WI38 (cell line): Measurements from ENCODE around the gene OR10W1.

Source experiments
- H3K4me3 ChIP-seq: 2 replicates; pipeline ENCODE4 v1.5.1; 2011; ENCODE audit warnings: low read depth, mild to moderate bottlenecking, control low read depth, low read length
- TF ChIP-seq, protein P1 (sequence below): IDR thresholded peaks from 2 replicates; pipeline ENCODE4 v1.5.1; 2012; ENCODE audit warnings: low read depth, mild to moderate bottlenecking, control low read depth, low read length

OR10W1 gene, protein sequence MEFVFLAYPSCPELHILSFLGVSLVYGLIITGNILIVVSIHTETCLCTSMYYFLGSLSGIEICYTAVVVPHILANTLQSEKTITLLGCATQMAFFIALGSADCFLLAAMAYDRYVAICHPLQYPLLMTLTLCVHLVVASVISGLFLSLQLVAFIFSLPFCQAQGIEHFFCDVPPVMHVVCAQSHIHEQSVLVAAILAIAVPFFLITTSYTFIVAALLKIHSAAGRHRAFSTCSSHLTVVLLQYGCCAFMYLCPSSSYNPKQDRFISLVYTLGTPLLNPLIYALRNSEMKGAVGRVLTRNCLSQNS

DNA sequence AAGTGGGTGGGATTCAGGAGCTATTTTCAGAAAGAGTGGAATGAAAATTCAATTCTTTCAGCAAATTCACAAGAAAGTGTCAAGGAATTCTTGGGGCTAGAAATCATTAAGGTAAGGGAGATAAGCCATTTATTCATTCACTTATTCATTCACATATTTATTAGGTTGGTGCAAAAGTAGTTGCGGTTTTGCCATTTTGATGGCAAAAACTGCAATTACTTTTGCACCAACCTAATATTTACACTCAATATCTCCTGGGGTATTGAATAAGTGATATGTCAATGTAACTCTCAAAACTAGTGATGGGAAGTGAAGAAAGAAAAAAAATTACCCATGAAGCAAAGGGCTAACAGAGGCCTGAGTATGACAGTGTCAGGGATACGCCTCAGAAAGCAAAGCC is at the start of gene OR10W1:
Gene OR10W1, minus strand, starts transcription at position 119 of the 400 bp plus-strand sequence. CDS start 402 bp downstream, outside the sequence.
- TF ChIP-seq, protein P1, sequence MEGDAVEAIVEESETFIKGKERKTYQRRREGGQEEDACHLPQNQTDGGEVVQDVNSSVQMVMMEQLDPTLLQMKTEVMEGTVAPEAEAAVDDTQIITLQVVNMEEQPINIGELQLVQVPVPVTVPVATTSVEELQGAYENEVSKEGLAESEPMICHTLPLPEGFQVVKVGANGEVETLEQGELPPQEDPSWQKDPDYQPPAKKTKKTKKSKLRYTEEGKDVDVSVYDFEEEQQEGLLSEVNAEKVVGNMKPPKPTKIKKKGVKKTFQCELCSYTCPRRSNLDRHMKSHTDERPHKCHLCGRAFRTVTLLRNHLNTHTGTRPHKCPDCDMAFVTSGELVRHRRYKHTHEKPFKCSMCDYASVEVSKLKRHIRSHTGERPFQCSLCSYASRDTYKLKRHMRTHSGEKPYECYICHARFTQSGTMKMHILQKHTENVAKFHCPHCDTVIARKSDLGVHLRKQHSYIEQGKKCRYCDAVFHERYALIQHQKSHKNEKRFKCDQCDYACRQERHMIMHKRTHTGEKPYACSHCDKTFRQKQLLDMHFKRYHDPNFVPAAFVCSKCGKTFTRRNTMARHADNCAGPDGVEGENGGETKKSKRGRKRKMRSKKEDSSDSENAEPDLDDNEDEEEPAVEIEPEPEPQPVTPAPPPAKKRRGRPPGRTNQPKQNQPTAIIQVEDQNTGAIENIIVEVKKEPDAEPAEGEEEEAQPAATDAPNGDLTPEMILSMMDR = no peak
- no peak within 1 kb of the TSS for H3K4me3 ChIP-seq

DNA sequence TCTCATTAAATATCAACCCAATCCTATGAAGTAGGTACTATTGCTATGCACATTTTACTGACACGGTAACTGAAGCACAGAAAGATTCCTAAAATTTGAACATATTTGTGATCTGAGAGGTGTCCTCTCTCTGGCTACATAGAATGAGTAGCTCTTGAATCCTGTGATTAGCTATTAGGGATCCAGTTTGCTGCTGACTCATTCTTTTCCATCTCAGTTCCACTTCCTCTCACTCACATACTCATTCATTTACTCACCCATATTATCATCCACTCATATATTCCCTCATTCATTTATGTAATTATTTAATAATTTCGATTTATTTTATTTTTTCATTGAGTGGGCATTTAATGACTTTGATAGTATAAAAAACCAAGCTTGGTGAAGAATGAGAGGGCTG is 48.1 kb upstream of the OR10W1 start:
- TF ChIP-seq, protein P1 = no peak
- H3K4me3 ChIP-seq = no peak overlapping the region

DNA sequence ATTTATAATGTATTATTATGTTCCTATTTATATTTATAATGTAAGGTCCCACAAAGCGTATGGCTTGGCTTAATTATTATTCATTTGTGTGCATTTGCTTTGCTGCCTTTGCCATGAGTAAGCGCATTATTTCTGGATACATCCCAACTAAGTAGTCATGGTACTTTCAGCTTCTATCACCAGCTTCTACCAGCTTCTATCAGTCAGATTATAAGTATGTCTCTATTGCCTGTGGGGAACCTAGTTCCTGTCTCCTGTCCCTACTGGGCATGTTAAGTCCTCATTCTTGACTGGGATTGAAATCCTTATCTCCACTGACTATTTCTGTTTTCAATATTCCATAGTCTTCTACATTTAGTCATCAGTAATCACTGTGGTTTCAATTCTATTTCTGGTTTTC is 33.5 kb upstream of the OR10W1 start:
- no peak overlapping the region for H3K4me3 ChIP-seq
- TF ChIP-seq, protein P1 = no peak

DNA sequence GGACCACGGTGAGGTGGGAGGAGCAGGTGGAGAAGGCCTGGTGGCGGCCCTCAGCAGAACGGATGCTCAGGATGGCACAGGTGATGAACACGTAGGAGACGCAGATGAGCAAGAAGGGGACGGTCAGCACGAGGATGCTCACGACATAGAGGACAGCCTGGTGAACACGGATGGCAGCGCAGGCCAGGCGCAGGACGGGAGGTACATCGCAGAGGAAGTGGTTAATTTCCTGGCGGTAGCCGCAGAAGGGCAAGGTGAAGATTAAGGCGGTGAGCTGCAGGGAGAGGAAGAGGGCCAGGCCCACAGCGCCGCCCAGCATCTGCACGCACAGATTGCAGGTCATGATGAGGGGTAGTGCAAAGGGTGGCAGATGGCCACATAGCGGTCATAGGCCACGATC is 24.0 kb upstream of the OR10W1 start:
- TF ChIP-seq, protein P1 = no peak
- no peak overlapping the region for H3K4me3 ChIP-seq

DNA sequence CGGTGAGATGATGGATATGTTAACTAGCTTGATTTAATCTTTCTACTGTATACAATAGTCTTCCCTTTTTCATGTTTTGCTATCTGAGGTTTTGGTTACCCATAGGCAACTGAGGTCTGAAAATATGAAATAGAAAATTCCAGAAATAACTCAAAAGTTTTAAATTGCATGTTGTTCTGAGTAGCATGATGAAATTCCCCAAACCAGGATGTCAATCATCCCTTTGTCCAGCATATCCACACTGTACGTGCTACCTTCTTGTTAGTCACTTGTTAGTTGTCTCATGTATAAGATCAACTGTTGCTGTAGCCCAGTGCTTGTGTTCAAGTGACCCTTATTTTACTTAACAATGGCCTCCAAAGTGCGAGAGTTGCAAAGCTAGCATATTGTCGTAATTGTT is 21.2 kb upstream of the OR10W1 start:
- TF ChIP-seq, protein P1 = no peak
- no peak overlapping the region for H3K4me3 ChIP-seq

DNA sequence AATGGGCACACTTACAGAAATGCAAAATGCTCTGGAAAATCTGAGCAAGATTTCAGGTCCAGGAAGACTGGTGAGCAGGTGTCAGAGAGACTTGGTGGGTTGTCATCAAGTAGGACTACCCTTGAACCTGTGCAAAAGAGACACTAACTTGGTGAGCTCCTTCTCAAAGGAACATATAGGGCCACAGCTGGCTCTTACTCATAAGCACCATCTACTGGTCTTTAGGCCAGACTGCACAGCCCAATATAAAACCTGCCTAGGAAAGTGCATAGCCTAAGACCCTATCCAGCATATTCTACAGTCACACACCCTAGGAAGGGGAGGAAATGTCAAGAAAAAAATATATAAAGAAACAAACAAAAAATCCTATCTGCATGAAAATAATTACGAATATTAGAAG is 18.2 kb upstream of the OR10W1 start:
- TF ChIP-seq, protein P1 = peak; percentile 77
- no peak overlapping the region for H3K4me3 ChIP-seq

DNA sequence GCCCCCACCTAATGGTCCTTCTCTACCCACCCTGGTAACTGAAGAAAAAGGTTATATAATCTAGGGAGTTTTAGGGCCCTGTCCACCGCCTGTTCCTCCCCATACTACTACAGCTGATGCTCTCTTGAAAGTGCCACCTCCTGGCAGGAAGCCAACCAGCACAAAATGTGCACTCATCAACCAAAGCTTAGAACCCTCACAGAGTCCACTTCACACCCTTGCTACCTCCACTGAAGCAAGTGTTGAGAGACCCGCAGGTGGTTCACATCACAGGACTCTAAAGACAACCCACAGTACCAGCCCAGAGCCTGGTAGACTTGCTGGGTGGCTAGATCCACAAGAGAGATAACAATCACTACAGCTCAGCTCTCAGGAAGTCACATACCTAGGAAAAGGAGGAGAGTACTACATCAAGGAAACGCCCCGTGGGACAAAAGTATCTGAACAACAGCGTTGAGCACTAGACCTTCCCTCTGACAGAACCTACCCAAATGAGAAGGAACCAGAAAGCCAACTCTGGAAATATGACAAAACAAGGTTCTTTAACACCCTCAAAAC is 17.5 kb upstream of the OR10W1 start:
- H3K4me3 ChIP-seq = no peak overlapping the region
- TF ChIP-seq, protein P1 = no peak
